Epithelial cell of umbilical artery (primary cell): ENCODE data around the gene MYL10. TPM values are rescaled to one million over a fixed set of nuclear protein-coding genes. Genes with fewer than 3 reads are reported as not detected.

Experiments
- total RNA-seq: library from RNA; depleted of rRNA; stranded (reverse); fragments of >200 nt; gene quantifications from 2 replicates; pipeline ENCODE4 v1.2.3, GENCODE V29; 2014

MYL10 gene
- total RNA-seq: not detected in 2 replicates

DNA sequence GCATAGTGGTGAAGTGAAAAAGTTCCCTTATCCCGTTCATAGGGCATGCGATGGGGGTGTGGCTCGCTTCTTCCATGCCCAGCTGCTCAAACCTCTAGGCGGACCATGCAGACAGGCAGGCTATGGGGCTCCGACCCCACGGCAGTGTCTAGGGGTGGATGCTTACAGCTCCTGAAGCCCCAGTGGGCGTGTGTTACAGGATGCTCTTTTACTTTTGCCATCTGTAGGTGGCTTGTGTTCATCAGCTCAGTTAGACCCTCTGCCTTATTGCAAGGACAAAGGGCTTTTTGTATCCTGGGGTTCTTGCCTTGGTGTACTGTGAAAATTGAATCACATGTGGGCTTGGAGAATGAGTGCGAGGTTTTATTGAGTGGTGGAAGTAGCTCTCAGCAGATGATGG, at the start of gene MYL10:
Gene MYL10 (minus strand): TSS at position 126 of the 400 bp plus-strand sequence. CDS start 178 bp downstream, outside the sequence.

Other genes with a start within 250 kb of the MYL10 start
- 16.2 and 29.9 TPM in 2 replicates for gene CUX1, start 188.3 kb upstream of the MYL10 start, total RNA-seq